Effector memory CD4-positive, alpha-beta T cell (primary cell): ENCODE data around the gene TNKS1BP1.

ENCODE experiments used
- DNase-seq, 3 donors: peaks; one replicate each; pipeline ENCODE4 v3.0.0-alpha.2; 2020
- H3K27ac ChIP-seq: 2 replicates; pipeline ENCODE4 v1.7.0; 2013; ENCODE audit warnings: mild to moderate bottlenecking, low read length, moderate library complexity; ENCODE audit not compliant: insufficient read depth, poor library complexity, severe bottlenecking
- H3K27me3 ChIP-seq: replicated peaks from 2 replicates; pipeline ENCODE4 v1.7.0; 2013; ENCODE audit warnings: mild to moderate bottlenecking, low read length; ENCODE audit not compliant: insufficient read depth, control insufficient read depth, poor library complexity, severe bottlenecking
- H3K36me3 ChIP-seq: 2 replicates; pipeline ENCODE4 v1.7.0; 2013; ENCODE audit warnings: mild to moderate bottlenecking, low read length, moderate library complexity; ENCODE audit not compliant: control insufficient read depth, insufficient read depth
- H3K4me1 ChIP-seq: 2 replicates; pipeline ENCODE4 v1.7.0; 2013; ENCODE audit warnings: low read length, mild to moderate bottlenecking; ENCODE audit not compliant: control insufficient read depth, insufficient read depth, poor library complexity, severe bottlenecking
- H3K4me3 ChIP-seq: 2 replicates; pipeline ENCODE4 v1.7.0; 2013; ENCODE audit warnings: low read length, low read depth, mild to moderate bottlenecking; ENCODE audit not compliant: insufficient read depth, poor library complexity, severe bottlenecking
- H3K9me3 ChIP-seq: 2 replicates; pipeline ENCODE4 v1.7.0; 2013; ENCODE audit warnings: mild to moderate bottlenecking, low read length, moderate library complexity; ENCODE audit not compliant: control insufficient read depth

Gene TNKS1BP1

GRCh38 chr11:57356268-57356667, 31.5 kb upstream of the TNKS1BP1 start:
- DNase-seq: no peak
- Histone ChIP-seq H3K36me3 (no peaks in the 10 kb centered on the region), H3K4me3 (no peak overlapping the region), H3K4me1 (no peaks in the 10 kb centered on the region), H3K9me3 (no peaks in the 10 kb centered on the region), H3K27me3 (no peaks in the 10 kb centered on the region), H3K27ac (no peak overlapping the region)

DNA sequence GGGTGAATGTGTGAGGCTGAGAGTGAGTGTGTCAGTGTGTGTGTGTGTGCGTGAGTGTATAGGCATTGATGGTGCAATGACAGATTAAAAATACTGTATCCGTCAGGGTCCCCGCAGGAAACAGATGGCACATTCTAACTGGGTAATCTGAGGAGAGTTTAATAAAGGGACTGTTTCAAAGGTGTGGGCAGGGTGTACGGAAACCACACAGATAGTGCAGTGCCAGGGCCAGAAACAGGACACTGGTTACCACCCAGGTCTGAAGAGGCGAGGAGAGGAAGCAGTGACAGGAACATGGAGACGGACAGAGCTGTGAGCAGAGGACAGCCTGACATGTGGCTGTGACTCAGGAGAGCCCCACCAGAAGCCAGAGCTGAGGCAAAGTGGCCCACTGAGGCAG, 29.9 kb upstream of the TNKS1BP1 start:
- no peaks in the 10 kb centered on the region for H3K36me3 ChIP-seq
- no peaks in the 10 kb centered on the region for H3K27me3 ChIP-seq
- H3K4me3 ChIP-seq: no peak overlapping the region
- H3K4me1 ChIP-seq: peaks cover 3% of the 10 kb centered on the region
- no peak overlapping the region for H3K27ac ChIP-seq
- H3K9me3 ChIP-seq: no peaks in the 10 kb centered on the region
- DNase-seq: no peak

DNA sequence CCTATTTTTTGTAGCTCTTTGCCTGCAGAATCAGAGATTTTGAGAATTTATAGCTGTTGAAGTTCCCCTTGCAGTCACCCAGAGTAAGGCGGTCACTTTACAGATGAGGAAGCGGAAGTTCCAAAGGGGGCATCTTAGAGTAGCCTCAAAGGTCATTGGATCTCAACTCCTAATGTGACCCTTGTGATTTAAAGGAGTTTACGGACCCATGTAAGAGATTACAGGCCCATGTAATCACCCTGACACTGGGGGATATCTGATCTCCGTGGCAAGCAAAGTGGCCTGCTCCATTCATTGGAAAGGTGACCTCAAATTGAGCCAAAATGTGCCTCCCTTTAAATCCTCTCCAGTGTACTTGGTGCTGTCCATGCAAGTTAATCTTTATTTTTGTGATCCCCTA, 29.1 kb upstream of the TNKS1BP1 start:
- no peak for DNase-seq
- Histone ChIP-seq H3K27ac (no peak overlapping the region), H3K9me3 (no peaks in the 10 kb centered on the region), H3K36me3 (no peaks in the 10 kb centered on the region), H3K4me3 (no peak overlapping the region), H3K27me3 (no peaks in the 10 kb centered on the region), H3K4me1 (peaks cover 3% of the 10 kb centered on the region)

DNA sequence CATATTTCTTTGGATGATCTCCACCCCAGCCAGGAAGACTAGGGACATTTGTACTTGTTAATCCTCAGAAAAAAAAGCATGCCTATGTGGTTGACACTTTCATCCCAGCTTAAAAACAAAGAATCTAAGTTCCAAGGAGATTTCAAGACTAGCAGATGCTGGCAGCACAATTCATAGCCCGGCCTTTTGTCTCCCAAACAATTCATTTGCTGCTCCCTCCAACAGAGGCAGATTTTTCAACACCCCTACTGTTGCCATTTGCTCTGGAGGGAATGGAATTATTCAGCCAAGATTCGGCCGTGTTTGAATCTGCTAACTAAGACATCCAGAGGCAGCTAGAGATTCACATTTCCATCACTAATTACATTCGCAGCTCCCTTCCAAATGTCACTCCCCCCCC, 28.7 kb upstream of the TNKS1BP1 start:
- Histone ChIP-seq H3K36me3 (no peaks in the 10 kb centered on the region), H3K4me1 (peaks cover 3% of the 10 kb centered on the region), H3K27ac (no peak overlapping the region), H3K9me3 (no peaks in the 10 kb centered on the region), H3K27me3 (no peaks in the 10 kb centered on the region), H3K4me3 (no peak overlapping the region)
- DNase-seq: no peak

DNA sequence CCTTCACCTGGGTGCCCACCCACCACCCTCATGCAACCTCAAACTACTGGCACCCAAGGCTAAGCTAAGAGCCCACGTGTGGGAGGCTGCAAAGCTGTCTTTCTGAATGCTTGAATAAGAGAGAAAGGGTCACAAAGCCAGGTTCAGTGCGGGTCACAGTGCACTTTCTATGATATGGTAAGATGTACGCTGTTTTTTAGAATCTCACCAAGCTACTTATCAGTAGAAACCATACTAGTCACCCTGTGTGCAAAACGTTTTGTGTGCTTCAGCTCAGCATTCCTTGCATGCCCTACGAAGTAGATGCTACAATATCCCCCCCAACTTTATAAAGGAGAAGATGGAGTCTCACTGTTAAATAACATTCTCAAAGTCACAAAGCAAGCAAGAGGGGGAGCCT, 28.3 kb upstream of the TNKS1BP1 start:
- no peak overlapping the region for H3K4me3 ChIP-seq

DNA sequence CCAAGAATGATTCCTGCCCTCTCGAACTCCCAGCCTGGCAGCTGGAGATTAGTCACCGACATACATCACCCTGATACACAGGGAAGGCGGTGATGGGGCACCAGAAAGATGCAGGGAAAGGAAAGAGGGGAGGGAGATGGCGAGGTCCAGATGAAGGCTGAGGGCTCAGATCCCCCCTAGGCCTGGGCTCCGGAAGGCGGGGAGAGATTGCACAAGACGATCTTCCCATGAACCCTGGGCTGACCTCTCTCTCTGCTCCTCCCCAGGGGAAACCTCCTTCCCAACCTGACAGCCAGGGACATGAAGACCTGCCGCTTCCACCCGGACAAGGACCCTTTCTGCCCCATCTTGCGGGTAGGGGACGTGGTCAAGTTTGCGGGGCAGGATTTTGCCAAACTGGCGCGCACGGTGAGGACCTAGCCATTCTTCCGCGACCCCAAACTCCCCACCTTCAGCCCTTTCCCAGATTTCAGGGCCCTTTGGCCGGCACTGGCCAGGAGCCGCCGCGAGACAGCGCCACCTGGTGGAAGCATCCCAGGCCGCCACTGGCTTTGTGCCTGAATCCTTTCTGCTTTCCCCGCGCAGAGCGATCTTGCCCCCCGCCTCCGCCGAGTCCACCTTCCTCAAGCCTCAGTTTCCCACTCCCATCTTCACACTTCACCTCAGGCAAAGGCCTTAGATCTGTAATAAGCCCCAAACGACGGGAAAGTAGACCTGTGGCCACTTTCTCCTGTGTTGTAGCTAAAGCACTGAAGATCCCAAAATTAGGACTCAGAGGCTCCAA, 24.9 kb upstream of the TNKS1BP1 start:
- Histone ChIP-seq H3K4me3 (no peak overlapping the region), H3K36me3 (no peaks in the 10 kb centered on the region), H3K9me3 (no peaks in the 10 kb centered on the region), H3K27me3 (no peaks in the 10 kb centered on the region), H3K4me1 (peaks cover 7% of the 10 kb centered on the region), H3K27ac (no peak overlapping the region)
- DNase-seq: peak; percentile 27 to 44 (median 39)

More for the DNA sequence above, 28.3 kb upstream of the TNKS1BP1 start:
- Histone ChIP-seq H3K36me3 (no peaks in the 10 kb centered on the region), H3K4me1 (peaks cover 3% of the 10 kb centered on the region), H3K27ac (no peak overlapping the region), H3K9me3 (no peaks in the 10 kb centered on the region), H3K27me3 (no peaks in the 10 kb centered on the region)
- no peak for DNase-seq

GRCh38 chr11:57348636-57349313, 24.0 kb upstream of the TNKS1BP1 start:
- no peak overlapping the region for H3K27ac ChIP-seq
- H3K27me3 ChIP-seq: no peaks in the 10 kb centered on the region
- no peak for DNase-seq
- no peak overlapping the region for H3K4me3 ChIP-seq
- peaks cover 7% of the 10 kb centered on the region for H3K4me1 ChIP-seq
- no peaks in the 10 kb centered on the region for H3K9me3 ChIP-seq
- H3K36me3 ChIP-seq: no peaks in the 10 kb centered on the region

DNA sequence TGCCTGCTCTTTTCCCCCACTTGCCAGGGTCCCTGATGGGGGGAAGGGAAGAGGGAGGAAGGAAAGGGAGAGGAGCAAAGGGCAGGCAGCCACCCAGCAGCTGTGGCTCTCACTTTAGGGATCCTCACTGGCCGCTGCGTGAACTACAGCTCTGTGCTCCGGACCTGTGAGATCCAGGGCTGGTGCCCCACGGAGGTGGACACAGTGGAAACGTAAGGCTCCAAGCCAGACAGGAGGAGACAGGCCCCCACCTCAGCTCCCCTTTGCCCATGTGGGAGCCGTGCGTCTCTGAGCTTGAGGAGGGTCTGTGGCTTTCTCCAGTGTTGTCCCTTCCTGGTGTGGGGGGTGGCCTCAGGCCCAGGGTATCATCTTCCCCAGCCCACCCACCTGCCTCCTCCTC, 23.3 kb upstream of the TNKS1BP1 start:
- Histone ChIP-seq H3K27ac (no peak overlapping the region), H3K9me3 (no peaks in the 10 kb centered on the region)
- DNase-seq: no peak

DNA sequence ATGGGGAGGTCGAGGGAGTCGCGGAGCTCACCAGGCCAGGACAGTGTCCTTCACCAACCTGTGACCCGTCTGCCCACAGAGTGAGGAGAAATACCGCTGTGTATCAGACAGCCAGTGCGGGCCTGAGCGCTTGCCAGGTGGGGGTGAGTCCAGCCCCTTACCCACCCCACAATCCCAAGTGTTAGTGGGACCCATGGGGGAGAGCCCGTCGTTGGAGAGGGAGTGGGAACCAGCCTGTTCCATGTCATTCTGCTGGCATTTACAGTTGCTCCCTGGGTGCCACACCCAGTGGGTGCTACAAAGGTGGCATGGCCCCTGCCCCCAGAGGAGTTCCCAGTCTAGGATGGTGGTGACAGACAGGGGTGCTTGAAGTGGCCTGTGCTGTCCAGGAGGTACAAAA, 22.6 kb upstream of the TNKS1BP1 start:
- no peak for DNase-seq
- Histone ChIP-seq H3K9me3 (no peaks in the 10 kb centered on the region), H3K4me1 (peaks cover 7% of the 10 kb centered on the region), H3K4me3 (no peak overlapping the region), H3K27me3 (no peaks in the 10 kb centered on the region), H3K27ac (no peak overlapping the region), H3K36me3 (no peaks in the 10 kb centered on the region)

More for the DNA sequence above, 23.3 kb upstream of the TNKS1BP1 start:
- H3K4me1 ChIP-seq: peaks cover 7% of the 10 kb centered on the region
- no peaks in the 10 kb centered on the region for H3K36me3 ChIP-seq
- no peaks in the 10 kb centered on the region for H3K27me3 ChIP-seq
- H3K4me3 ChIP-seq: no peak overlapping the region

DNA sequence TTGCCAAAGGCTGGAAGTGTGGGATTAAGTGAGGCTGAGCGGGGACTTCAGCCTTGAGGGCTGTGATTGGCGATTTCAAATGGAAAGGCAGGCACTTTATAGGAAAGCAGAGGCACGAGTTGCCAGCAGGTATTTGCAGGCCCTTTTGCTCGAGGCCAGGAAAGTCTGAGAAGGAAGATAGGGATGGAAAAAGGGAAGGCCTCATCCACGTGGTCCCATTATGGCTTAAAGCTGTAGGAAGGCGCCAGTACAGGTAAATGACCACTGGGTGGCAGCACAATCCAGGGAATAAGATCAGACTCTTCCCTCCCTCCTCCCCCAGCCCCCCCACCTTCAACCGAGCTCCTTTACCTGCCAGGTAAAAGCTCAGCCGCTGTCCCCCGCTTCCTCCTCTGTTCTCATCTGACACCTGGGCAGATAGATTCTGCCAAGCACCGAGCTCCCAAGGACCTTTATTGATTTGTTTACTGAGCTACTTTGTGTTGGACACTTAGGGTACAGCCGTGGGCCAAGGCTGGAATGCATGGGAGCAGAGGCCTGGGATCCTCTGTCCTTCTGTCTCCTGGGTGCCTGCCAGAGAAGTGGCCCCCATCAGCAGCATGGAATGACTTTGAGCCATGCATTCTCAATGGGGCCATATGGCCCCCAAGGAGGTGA, 20.9 kb upstream of the TNKS1BP1 start:
- Histone ChIP-seq H3K9me3 (no peaks in the 10 kb centered on the region), H3K27me3 (no peaks in the 10 kb centered on the region), H3K27ac (no peak overlapping the region), H3K4me1 (peaks cover 7% of the 10 kb centered on the region), H3K36me3 (no peaks in the 10 kb centered on the region), H3K4me3 (no peak overlapping the region)
- DNase-seq: peak; percentile 36 to 66 (median 44)
